SK-N-SH (cell line): Measurements from ENCODE around the gene TREM2. TPM values are rescaled to one million over a fixed set of nuclear protein-coding genes. Genes with fewer than 3 reads are reported as not detected.

Experiments
- CTCF ChIA-PET: fragments of 300-600, 350-600 bp; formaldehyde crosslinking; extraction: SDS; loops from one replicate; lab custom pipeline; 2021; lab: Yijun Ruan, JAX
- POLR2A ChIA-PET: fragments of 350-600 bp; sonication (Branson Sonifier 250); formaldehyde crosslinking; extraction: SDS; loops from one replicate; lab custom pipeline; 2020; ENCODE audit warnings: antibody characterized with exemption, inconsistent platforms; lab: Yijun Ruan, JAX
- DNase-seq: peaks from one replicate; pipeline ENCODE4 v3.0.0; 2012
- H2AFZ ChIP-seq: fragments of 200-600 bp; sonication (generic); 2 replicates; pipeline ENCODE4 v1.8.1; 2016; ENCODE audit warnings: antibody characterized with exemption, mild to moderate bottlenecking, low read depth
- H3F3A ChIP-seq: fragments of 200-600 bp; sonication (generic); replicated peaks from 2 replicates; pipeline ENCODE3; 2016; ENCODE audit warnings: antibody characterized with exemption, mild to moderate bottlenecking; ENCODE audit not compliant: insufficient read depth
- H3K27ac ChIP-seq, 2 experiments: fragments of 200-500 bp in 1 of 2; fragments of 200-600 bp in 1 of 2; sonication (Bioruptor generic) in 1 of 2; sonication (generic), shearing (Covaris generic) in 1 of 2; 2 replicates each; pipeline versions ENCODE4 v1.5.1 to v1.6.1; 2014 to 2016; ENCODE audit warnings: low read depth in 2 of 2, inconsistent platforms in 1 of 2, low read length in 1 of 2, mild to moderate bottlenecking in 1 of 2, mixed read lengths in 1 of 2
- H3K27me3 ChIP-seq: fragments of 200-600 bp; sonication (generic), shearing (Covaris generic); 2 replicates; pipeline ENCODE4 v1.6.1; 2016; ENCODE audit warnings: mixed run types; ENCODE audit not compliant: insufficient read depth
- H3K36me3 ChIP-seq, 2 experiments: fragments of 200-500 bp in 1 of 2; fragments of 200-600 bp in 1 of 2; sonication (Bioruptor generic) in 1 of 2; sonication (generic) in 1 of 2; replicated peaks in 1 of 2; 2 replicates each; pipeline versions ENCODE3 to v1.5.1; 2014 to 2016; ENCODE audit warnings: low read length in 1 of 2, mild to moderate bottlenecking in 1 of 2; ENCODE audit not compliant: insufficient read depth in 2 of 2, control insufficient read depth in 1 of 2
- H3K4me1 ChIP-seq, 2 experiments: fragments of 200-500 bp in 1 of 2; fragments of 200-600 bp in 1 of 2; sonication (Bioruptor generic) in 1 of 2; sonication (generic), shearing (Covaris generic) in 1 of 2; 2 replicates each; pipeline versions ENCODE4 v1.5.1 to v1.6.1; 2014 to 2016; ENCODE audit warnings: low read depth in 1 of 2, low read length in 1 of 2, mixed run types in 1 of 2; ENCODE audit not compliant: insufficient read depth in 2 of 2, control insufficient read depth in 1 of 2
- H3K4me2 ChIP-seq: fragments of 200-600 bp; sonication (generic), shearing (Covaris generic); 2 replicates; pipeline ENCODE4 v1.6.1; 2017; ENCODE audit warnings: mixed run types
- H3K4me3 ChIP-seq, 2 experiments: fragments of 200-500 bp in 1 of 2; fragments of 200-600 bp in 1 of 2; sonication (Bioruptor generic) in 1 of 2; sonication (generic), shearing (Covaris generic) in 1 of 2; 2 replicates each; pipeline versions ENCODE4 v1.5.1 to v1.8.1; 2014 to 2016; ENCODE audit warnings: low read depth in 2 of 2, inconsistent platforms in 1 of 2, low read length in 1 of 2, mild to moderate bottlenecking in 1 of 2, mixed read lengths in 1 of 2, moderate library complexity in 1 of 2
- H3K79me2 ChIP-seq: fragments of 200-600 bp; sonication (generic); 2 replicates; pipeline ENCODE4 v1.8.1; 2017; ENCODE audit warnings: mild to moderate bottlenecking; ENCODE audit not compliant: insufficient read depth
- H3K9ac ChIP-seq: fragments of 200-600 bp; sonication (generic); 2 replicates; pipeline ENCODE4 v1.6.1; 2017; ENCODE audit warnings: mixed run types
- H3K9me2 ChIP-seq: fragments of 200-600 bp; sonication (generic); 2 replicates; pipeline ENCODE4 v1.6.1; 2017; ENCODE audit warnings: mixed run types
- H3K9me3 ChIP-seq: fragments of 200-600 bp; sonication (generic); 2 replicates; pipeline ENCODE4 v1.6.1; 2017; ENCODE audit warnings: mixed run types, mild to moderate bottlenecking, moderate library complexity
- H4K20me1 ChIP-seq: fragments of 200-600 bp; sonication (generic); 2 replicates; pipeline ENCODE4 v1.6.1; 2017; ENCODE audit warnings: mild to moderate bottlenecking, mixed run types; ENCODE audit not compliant: insufficient read depth
- CTCF ChIP-seq: fragments of 200-600 bp; sonication (generic); IDR thresholded peaks from 2 replicates; pipeline ENCODE4 v1.6.1; 2017; ENCODE audit warnings: antibody characterized with exemption, mild to moderate bottlenecking, moderate library complexity
- EP300 ChIP-seq, 2 experiments: IDR thresholded peaks; 2 replicates each; pipeline versions ENCODE4 v1.4.0 to v1.6.1; 2012; ENCODE audit warnings: borderline replicate concordance in 1 of 2, low read depth in 1 of 2, low read length in 1 of 2
- GABPA ChIP-seq: IDR thresholded peaks from 2 replicates; pipeline ENCODE4 v1.4.0; 2012; ENCODE audit warnings: low read depth, mild to moderate bottlenecking
- IRF3 ChIP-seq: fragments of 150-350 bp; IDR thresholded peaks from 2 replicates; pipeline ENCODE4 v1.6.1; 2016; ENCODE audit warnings: mild to moderate bottlenecking, low read depth, low read length
- MAX ChIP-seq: IDR thresholded peaks from 2 replicates; pipeline ENCODE4 v1.4.0; 2012; ENCODE audit warnings: low read depth
- MEF2A ChIP-seq: IDR thresholded peaks from 2 replicates; pipeline ENCODE4 v1.4.0; 2012; ENCODE audit warnings: low read depth, borderline replicate concordance
- NRF1 ChIP-seq: IDR thresholded peaks from 2 replicates; pipeline ENCODE4 v1.6.1; 2012; ENCODE audit warnings: low read depth, mild to moderate bottlenecking, low read length
- PBX3 ChIP-seq: IDR thresholded peaks from 2 replicates; pipeline ENCODE4; 2012
- USF2 ChIP-seq: fragments of 150-350 bp; IDR thresholded peaks from 2 replicates; pipeline ENCODE4 v1.6.1; 2017; ENCODE audit warnings: antibody characterized with exemption, low read length, low read depth, borderline replicate concordance
- ZBTB33 ChIP-seq: IDR thresholded peaks from 2 replicates; pipeline ENCODE4 v1.4.0; 2012; ENCODE audit warnings: low read depth, borderline replicate concordance
- WGBS: methylation state at CpG from one replicate; pipeline ENCODE4 v1.1.6; 2017; ENCODE audit warnings: low lambda C conversion rate; 5-methylcytosine and 5-hydroxymethylcytosine counted together
- polyA plus RNA-seq, 3 experiments: library from polyadenylated mRNA; depleted of rRNA; stranded (reverse); fragments of >200 nt; gene quantifications; 2 replicates each; pipeline ENCODE4 v1.2.3, GENCODE V29; 2012

The TREM2 gene
- polyA plus RNA-seq, 1 of the 3 experiments (the other 2 are of a cell fraction): not detected

- TF ChIP-seq MEF2A (no peak), CTCF (no peak), ZBTB33 (no peak), PBX3 (no peak), MAX (no peak), GABPA (no peak), IRF3 (no peak), EP300 (IDR thresholded peaks at IDR 0.05; ENCODE audit: borderline replicate concordance in 1 of 2, low read depth in 1 of 2, low read length in 1 of 2) (no peak), NRF1 (no peak), USF2 (no peak)
- Histone ChIP-seq H3K36me3 (no peaks in the 10 kb centered on the region), H3K9ac (no peak overlapping the region), H3K4me2 (no peak overlapping the region), H3K4me3 (no peak overlapping the region), H3K27ac (no peak overlapping the region), H3F3A (no peaks in the 10 kb centered on the region), H2AFZ (no peak overlapping the region), H4K20me1 (no peaks in the 10 kb centered on the region), H3K9me3 (no peaks in the 10 kb centered on the region), H3K4me1 (no peaks in the 10 kb centered on the region), H3K79me2 (no peaks in the 10 kb centered on the region), H3K9me2 (no peaks in the 10 kb centered on the region), H3K27me3 (no peaks in the 10 kb centered on the region)
- ChIA-PET POLR2A (no interaction called here), CTCF (no interaction called here)
- DNase-seq: no peak
- WGBS: 64% methylated on average over 3 of the region's 4 CpGs
These were observed 9.5 kb downstream of the TREM2 start for GRCh38 chr6:41153451-41153850.
